CD4-positive, alpha-beta T cell treated with Interferon alpha-2 for 1 hour (primary cell): ENCODE data around the gene ENG.
"Not testable (repeated sequence)": the region's sequence is repeated elsewhere in the genome, so short reads cannot be mapped to it uniquely, and the experiment has no call there.

Source experiments
- DNase-seq, 2 donors: peaks; one replicate each; pipeline ENCODE4 v3.0.0-alpha.2; 2020 to 2022

ENG gene

DNA sequence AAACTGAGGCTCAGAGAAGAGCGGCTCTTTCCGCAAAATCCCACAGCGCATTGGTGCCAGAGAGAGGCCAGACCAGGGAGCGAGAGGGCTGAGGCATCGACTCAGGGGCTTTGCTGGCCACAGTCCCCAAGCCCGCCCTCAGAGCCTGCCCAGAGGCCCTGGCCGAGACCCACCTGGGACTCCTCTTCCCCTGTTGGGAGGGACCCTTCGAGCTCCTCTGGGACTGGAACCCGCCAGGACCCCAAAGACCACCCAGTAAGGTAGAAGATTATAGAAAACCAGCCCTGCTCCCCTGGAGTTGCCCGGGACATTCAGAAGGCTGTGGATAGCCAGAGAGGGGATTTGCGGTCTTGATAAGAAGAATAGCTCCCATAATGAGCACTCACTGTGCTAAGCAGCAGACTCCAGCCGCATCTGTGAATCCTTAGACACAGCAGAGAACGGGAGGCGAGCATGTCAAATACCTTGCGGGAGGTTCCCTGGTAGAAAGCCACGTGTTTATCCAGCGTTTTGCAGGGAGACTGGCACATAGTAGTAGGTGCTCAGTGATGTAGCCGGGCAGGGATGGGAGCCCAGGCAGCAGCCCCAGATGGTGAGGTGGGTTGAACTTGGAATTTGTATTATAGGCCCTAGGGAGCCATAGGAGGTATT lies 23.7 kb upstream of the ENG start:
- DNase-seq = no peak

GRCh38 chr9:127877566-127877998 lies 23.1 kb upstream of the ENG start, which contains the start of gene AK1:
AK1 (minus strand) TSS chr9:127877675; CDS start chr9:127874617, 3,058 bp downstream.
- DNase-seq = no peak

- no peak for DNase-seq
Measured at GRCh38 chr9:127876764-127877562, 22.5 kb upstream of the ENG start.

GRCh38 chr9:127876026-127876763 lies 21.7 kb upstream of the ENG start:
- no peak for DNase-seq

GRCh38 chr9:127875306-127875966 lies 21.0 kb upstream of the ENG start:
- DNase-seq = no peak

- no peak for DNase-seq
Measured at GRCh38 chr9:127874301-127875221, 20.1 kb upstream of the ENG start.

- DNase-seq = no peak
Measured at GRCh38 chr9:127873886-127874285, 19.4 kb upstream of the ENG start.

DNA sequence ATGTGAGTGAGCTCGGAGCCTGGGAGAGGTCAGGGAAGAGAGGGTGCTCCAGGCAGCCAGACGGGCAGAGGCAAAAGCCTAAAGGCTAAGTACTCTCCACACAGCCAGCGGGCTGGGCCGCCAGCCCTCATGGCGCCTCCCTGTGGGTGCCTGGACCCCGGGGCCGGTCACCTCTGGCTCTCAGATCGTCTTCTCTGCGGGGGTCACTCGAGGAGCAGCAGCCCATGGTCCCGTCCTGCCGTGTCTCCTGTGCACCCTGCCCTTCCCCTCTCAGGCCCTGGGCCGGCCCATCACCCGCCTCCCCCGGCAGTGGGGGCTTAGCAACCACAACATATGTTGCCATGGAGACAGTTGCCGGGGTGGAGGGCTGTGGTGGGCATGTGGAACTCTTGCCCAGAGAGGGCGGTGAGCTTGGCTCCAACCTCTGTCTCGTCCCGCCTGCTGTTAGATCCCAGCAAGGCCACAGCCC lies 18.8 kb upstream of the ENG start:
- no peak for DNase-seq

- no peak for DNase-seq
Measured at GRCh38 chr9:127872369-127873222, 18.1 kb upstream of the ENG start.

GRCh38 chr9:127871531-127871930 lies 17.1 kb upstream of the ENG start:
- no peak for DNase-seq

DNA sequence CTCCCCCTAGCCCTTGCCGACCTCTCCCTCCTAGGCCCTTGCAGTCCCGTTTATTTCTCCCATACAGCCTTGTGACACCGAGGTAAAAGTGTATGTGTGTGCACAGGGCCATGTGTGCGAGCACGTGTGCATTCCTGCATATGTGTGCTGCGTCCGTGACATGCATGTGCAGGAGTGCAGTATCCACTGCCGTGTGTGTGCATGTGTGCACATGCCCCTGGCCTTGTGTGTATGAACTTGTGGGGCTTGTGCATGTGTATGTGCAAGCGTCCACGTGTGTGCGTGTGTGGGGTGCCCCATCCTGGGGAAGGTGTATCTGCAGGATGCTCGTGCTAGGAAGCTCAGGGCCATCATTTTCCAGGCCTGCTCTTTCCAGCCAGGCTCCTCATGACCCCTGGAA lies 16.4 kb upstream of the ENG start:
- no peak for DNase-seq

GRCh38 chr9:127870153-127870491 lies 15.7 kb upstream of the ENG start:
- not testable (repeated sequence) for DNase-seq

DNA sequence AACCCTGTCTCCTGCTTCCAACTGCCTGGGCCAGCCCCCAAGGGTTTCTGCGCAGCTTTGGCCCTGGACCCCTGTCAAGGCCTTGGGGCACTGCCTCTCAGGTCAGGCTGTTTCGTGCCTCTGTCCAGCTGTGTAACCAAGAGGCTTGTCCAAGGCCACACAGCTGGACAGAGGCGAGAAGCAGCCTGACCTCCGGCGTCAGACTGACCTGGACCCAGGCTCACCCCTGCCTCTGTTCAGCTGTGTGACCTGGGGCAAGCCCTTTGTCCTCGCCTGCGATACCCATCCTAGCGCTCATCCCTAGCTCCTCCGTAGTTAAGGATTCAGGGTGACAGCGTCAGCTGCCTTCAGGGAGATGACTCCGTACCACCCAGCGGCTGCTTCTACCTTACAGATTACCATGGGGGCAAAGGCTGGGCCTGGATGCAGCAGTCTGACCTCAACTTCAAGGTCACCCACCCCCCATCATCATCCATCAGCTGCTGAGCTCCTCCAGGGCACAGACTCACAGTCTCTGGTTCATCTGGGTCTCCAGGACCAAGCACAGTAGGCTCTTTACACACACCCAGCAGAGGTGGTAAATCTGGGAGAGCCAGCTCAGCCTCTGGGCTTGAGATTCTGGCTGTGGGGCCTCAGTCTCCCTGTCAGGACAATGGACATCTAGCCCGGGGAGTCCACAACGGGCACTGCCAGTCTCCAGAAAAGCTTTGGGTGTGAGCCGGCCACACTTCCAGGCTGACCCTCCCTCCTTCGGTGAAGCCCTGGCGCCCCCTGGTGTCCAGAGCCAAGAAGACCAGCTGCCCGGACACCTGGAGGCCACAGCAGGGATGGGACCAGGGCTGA lies 15.1 kb upstream of the ENG start:
- DNase-seq = peak; percentile 82 to 83

DNA sequence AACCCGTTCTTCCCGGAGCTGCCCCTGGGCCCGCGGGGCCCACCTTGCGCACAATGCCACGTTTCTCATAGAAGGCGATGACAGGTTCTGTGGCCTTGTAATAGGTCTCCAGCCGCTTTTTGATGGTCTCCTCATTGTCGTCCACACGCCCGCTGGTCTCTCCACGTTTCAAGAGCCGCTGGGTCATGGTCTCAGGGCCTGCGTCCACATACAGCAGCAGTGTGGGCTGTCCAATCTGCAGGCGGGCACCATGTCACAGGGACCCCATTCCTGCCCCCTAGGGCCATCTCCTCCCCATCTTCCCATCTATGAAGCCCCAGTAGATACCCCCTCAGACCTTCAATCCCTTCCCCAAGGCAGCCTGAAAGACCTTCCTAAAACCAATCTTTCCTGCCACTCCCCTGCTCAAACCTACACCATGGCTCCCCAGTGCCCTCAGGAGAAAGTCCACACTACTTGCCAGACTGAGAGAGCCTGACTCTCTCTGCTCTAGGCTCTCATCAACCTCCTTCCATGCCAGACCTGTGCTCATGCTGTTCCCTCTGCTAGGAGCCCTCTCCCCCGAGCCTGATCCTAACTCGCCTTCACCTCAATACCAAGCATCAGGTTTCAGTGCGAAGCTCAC lies 13.9 kb upstream of the ENG start:
- no peak for DNase-seq

DNA sequence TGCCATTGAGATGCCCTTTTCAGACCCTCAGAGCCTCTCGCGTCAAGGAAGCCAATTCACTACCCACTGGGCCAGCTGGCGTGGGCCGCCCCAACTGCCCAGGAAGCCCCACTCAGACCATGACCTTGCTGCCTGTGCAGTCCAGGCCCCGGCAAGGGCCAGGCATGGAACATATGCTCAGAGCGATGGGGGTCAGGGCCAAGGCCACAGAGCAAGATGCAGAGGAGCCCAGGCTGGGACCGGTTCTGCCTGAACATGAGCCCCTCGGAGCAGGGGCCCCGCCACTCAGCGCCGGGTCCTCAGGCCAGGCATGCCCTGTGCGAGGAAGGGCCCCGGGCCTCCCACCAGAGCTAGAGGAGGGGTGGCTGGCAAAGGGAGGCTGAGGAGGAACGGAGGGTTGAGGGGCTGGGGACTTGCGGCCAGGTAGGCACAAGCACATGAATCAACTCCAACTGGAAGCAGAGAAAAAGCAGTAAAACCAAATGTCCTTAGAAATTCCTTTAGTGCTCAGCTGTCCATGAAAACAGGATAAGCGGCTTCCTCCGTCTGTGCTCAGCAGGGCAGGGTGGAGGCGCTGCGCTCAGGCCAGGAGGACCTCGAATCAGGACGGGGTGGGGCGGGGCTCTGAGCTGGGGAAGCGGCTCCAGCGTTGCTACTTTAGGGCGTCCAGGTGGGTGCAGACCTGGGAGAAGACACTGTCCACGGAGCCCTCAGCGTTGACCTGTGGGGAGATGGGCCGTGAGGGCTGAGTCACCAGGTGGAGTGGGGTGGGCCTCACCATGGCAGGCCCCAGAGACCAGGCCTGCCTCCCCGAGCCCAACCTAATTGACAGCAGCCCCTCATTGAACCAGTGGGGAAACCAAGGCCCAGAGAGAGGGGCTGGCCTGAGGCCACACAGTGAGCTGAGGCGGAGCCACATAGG lies 13.2 kb upstream of the ENG start:
- no peak for DNase-seq

DNA sequence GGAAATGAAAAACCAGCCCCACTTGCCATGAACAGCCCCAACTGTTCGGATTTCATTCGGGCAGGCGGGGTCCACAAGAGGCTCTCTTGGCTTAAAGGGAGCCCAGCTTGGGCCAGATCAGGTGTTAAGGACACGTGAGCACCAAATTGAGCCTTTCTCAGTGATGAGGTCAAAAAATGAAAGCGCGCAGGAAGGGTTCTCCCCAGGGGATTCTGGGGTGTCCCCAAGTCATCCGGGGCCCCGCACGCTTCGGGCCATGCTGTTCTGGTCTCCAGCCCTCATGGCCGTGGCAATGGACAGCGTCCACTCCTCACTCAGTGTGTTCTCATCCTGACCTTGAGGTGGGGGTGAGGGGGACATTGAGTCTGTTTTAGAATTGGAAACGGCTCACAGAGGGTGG lies 12.1 kb upstream of the ENG start:
- peak in 1 of 2 donors; percentile 25 for DNase-seq

DNA sequence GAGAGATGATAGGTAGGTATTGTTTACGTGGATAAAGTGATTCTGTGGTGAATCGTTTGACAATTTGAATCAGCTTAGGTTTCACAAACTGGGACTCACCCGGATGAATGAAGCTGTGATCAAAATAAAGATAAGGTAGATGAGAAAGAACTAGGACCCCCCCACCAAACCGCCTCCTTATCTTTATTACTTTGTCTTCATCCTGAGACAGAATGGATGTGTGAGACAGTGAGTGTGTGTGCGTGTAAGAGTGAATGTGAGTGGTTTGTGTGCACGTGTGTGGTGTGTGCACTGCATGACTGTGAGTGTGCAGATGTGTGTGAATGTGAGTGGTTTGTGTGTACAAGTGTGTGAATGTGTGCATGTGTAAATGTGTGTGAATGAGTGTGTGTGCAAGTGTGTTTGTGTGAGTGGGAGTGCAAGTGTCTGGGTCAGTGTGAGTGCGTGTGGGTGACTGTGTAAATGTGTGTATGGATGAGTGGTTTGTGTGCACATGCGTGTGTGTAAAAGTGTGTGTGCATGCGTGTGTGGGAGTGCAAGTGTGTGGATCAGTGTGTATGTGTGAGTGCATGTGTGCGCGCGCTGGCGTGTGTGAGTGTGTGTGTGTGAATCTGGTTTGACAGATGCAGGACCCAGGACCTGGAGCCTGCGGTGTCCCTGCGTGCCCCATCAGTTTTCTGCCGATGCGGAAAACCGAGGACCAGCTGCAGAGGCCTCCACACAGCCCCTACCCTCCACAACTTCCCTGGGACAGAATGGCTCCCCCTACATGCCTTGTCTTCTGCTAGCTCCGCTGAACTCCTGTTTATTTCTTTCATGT lies 11.4 kb upstream of the ENG start:
- no peak for DNase-seq
